Pancreas (tissue), 10 donors: ENCODE measurements around the gene CYP2S1. TPM values are rescaled to one million over a fixed set of nuclear protein-coding genes. Genes with fewer than 3 reads are reported as not detected.

Source experiments
- ATAC-seq, 4 donors: fragments of 200-7000 bp; cut with Tn5 transposase; one replicate each; pipeline versions ENCODE4 v1.8.0 to v1.9.1; 2020; ENCODE audit warnings: mild to moderate bottlenecking in 4 of 4, moderate library complexity in 4 of 4
- DNase-seq, 6 donors: peaks; one replicate each; pipeline ENCODE4 v3.0.0-alpha.2; 2020
- FAIRE-seq: peaks from 2 replicates; lab custom pipeline; 2012; peaks lifted over from hg19 to GRCh38; lab: Jason Lieb, UNC
- H3K27ac ChIP-seq, 4 donors: fragments of 200-600 bp; sonication (generic); 1 replicate in 3 of 4; 2 replicates in 1 of 4; pipeline versions ENCODE4 v1.5.0 to v1.8.0; 2020
- H3K27me3 ChIP-seq, 4 donors: fragments of 200-600 bp; one replicate each; pipeline ENCODE4 v1.8.0; 2021
- H3K36me3 ChIP-seq, 3 donors: fragments of 200-600 bp; sonication (generic) in 1 of 3; one replicate each; pipeline versions ENCODE4 v1.5.0 to v1.8.0; 2020 to 2021
- H3K4me1 ChIP-seq, 3 donors: fragments of 200-600 bp; one replicate each; pipeline ENCODE4 v1.8.0; 2021
- H3K4me3 ChIP-seq, 4 donors: fragments of 200-600 bp; sonication (generic) in 2 of 4; one replicate each; pipeline versions ENCODE4 v1.5.0 to v1.8.0; 2020 to 2021
- H3K9me3 ChIP-seq, 4 donors: fragments of 200-600 bp; one replicate each; pipeline ENCODE4 v1.8.0; 2021
- WGBS, 2 donors: extraction: QIAGEN DNeasy Blood & Tissue Kit; methylation state at CpG; one replicate each; pipeline ENCODE4 v1.1.7; 2013; 5-methylcytosine and 5-hydroxymethylcytosine counted together
- intact Hi-C, 3 donors: fragments of 100-400 bp; cut with DNase I; formaldehyde crosslinking; loops; one replicate each; pipeline versions ENCODE4 v1.11.1 to v1.14.2; 2022
- polyA plus RNA-seq, 2 donors: library from polyadenylated mRNA; stranded (reverse); fragments of 200-250 nt; gene quantifications; one replicate each; pipeline ENCODE4 v1.2.3, GENCODE V29; 2013
- total RNA-seq, 6 donors: library from RNA; stranded (reverse); fragmentation: NEBNext Ultra II Directional in 4 of 6; extraction: Animal tissue kit (Norgen Biotek cat#: 25700) in 4 of 6; gene quantifications; one replicate each; pipeline versions ENCODE4 v1.2.1 to v1.2.4, GENCODE V29; 2021 to 2023
- TF ChIP-seq, protein P1 (sequence below), 4 donors: fragments of 200-600 bp; sonication (generic) in 3 of 4; IDR thresholded peaks; one replicate each; pipeline versions ENCODE4 v1.5.0 to v1.8.0; 2021; ENCODE audit warnings: antibody characterized with exemption in 4 of 4
- donor health status: healthy with polysubstance abuse.
- donor health status: DM: no; HTN: no; CAD: no; lungs with moderate emphysema.
- donor health status: DM: no; HTN: no; CAD: no.
- donor health status: control.
- donor health status: control.
- donor health status: Bipolar disorder and iron deficiency.
- donor health status: DM: yes; HTN: yes; CAD: no.
- donor health status: DM: no; HTN: no; CAD: no.
- donor health status: DM: no; HTN: no; CAD: no.
- donor health status: DM: yes; HTN: yes; CAD: no.

CYP2S1 gene
- total and polyA plus RNA-seq, 8 donors = 0.09 to 2.6 (median 0.43) TPM

DNA sequence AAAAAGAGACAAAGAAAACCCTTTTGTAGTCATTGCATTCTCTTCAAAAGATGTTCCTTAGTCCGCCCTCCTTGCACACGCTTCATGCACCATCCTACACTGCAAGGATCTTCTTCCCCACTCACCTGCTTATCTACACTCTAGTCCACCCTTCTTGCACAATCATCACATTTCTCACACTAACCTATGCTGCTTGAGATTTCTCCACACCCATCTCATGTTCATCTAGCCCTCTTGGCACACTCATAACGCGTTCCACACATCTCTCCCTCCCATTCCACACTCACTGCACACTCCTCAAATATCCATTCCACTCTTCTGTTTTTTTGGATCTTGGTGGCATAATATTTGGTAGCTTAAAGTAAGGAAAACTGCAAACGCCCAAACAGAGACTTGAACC, 48.8 kb downstream of the CYP2S1 start:
- ATAC-seq (no peak), DNase-seq (no peak), FAIRE-seq (no peak)
- Histone ChIP-seq H3K36me3 (no peaks in the 10 kb centered on the region), H3K27ac (no peak overlapping the region), H3K4me3 (no peak overlapping the region), H3K4me1 (no peaks in the 10 kb centered on the region), H3K27me3 (no peaks in the 10 kb centered on the region), H3K9me3 (no peaks in the 10 kb centered on the region)
- intact Hi-C loops = no loop called here
- 60 to 73% methylated on average over 5 of the region's 5 CpGs for WGBS, 2 donors
- TF ChIP-seq, protein P1, sequence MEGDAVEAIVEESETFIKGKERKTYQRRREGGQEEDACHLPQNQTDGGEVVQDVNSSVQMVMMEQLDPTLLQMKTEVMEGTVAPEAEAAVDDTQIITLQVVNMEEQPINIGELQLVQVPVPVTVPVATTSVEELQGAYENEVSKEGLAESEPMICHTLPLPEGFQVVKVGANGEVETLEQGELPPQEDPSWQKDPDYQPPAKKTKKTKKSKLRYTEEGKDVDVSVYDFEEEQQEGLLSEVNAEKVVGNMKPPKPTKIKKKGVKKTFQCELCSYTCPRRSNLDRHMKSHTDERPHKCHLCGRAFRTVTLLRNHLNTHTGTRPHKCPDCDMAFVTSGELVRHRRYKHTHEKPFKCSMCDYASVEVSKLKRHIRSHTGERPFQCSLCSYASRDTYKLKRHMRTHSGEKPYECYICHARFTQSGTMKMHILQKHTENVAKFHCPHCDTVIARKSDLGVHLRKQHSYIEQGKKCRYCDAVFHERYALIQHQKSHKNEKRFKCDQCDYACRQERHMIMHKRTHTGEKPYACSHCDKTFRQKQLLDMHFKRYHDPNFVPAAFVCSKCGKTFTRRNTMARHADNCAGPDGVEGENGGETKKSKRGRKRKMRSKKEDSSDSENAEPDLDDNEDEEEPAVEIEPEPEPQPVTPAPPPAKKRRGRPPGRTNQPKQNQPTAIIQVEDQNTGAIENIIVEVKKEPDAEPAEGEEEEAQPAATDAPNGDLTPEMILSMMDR (IDR thresholded peaks at IDR 0.05) = no peak

DNA sequence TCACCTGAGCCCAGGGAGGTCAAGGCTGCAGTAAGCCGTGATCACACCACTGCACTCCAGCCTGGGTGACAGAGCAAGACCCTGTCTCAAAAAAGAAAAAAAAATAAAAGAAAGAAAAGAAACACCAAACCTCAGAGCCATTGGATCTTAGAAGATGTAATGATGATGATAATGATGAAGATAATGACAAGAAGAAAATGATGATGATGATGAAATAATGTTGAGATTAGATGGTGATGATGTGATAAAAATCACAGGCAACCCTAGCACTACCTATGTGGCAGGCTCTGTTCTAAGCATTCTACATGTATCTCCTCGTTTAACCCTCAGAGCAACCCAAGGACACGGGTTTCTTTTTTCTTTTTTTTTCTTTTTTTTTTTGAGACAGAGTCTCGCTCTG, 51.1 kb downstream of the CYP2S1 start:
- FAIRE-seq = no peak
- H3K9me3 ChIP-seq = no peaks in the 10 kb centered on the region
- 55 to 72% methylated on average over 4 of the region's 4 CpGs for WGBS, 2 donors
- H3K27me3 ChIP-seq = no peaks in the 10 kb centered on the region
- TF ChIP-seq, protein P1 (IDR thresholded peaks at IDR 0.05) = no peak
- no peaks in the 10 kb centered on the region for H3K36me3 ChIP-seq
- H3K4me3 ChIP-seq = no peak overlapping the region
- no peak overlapping the region for H3K27ac ChIP-seq
- DNase-seq = no peak
- H3K4me1 ChIP-seq = no peaks in the 10 kb centered on the region
- ATAC-seq = no peak
- intact Hi-C loops = no loop called here

DNA sequence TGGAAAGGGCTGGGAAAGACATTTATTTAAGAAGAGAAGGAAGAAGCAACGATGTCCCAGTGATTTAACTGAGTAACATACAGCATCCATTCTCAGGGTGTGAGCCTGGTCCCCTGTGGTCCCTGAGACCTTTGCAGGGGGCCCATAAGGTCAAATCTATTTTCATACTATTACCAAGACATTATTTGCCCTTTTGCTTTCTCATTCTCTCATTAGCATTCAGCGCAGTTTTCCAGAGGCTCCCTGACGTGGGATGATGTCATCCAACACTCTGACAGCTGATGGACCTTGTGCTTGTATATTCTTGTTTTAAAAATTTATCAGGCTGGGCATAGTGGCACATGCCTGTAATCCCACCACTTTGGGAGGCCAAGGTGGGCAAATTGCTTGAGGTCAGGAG, 52.8 kb downstream of the CYP2S1 start:
- no peak for DNase-seq
- WGBS, 2 donors = 80 to 83% methylated on average over 3 of the region's 3 CpGs
- Histone ChIP-seq H3K4me3 (no peak overlapping the region), H3K36me3 (no peaks in the 10 kb centered on the region), H3K4me1 (no peaks in the 10 kb centered on the region), H3K27ac (no peak overlapping the region), H3K27me3 (no peaks in the 10 kb centered on the region), H3K9me3 (no peaks in the 10 kb centered on the region)
- no peak for FAIRE-seq
- ATAC-seq = no peak
- intact Hi-C loops = no loop called here
- TF ChIP-seq, protein P1 (IDR thresholded peaks at IDR 0.05) = no peak

DNA sequence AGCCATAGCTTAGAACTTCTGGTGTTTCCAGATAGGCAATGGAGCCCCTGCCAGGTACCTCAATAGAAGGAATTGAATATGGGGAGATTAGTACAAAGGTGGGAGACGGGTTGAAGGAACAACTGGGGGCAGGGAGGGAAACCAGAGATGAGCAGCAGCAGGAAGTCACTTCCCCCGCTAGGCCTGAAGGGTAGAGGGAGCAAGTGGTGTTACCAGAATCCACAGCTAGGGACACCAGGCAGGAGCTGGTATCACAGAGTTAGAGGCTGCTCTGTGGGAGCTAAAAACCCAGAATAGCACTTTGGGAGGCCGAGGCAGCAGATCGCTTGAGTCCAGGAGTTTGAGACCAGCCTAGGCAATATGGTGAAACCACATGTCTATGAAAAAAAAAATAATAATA, 55.9 kb downstream of the CYP2S1 start:
- ATAC-seq (no peak), DNase-seq (no peak), FAIRE-seq (no peak)
- Histone ChIP-seq H3K36me3 (no peaks in the 10 kb centered on the region), H3K4me1 (no peaks in the 10 kb centered on the region), H3K27ac (no peak overlapping the region), H3K9me3 (no peaks in the 10 kb centered on the region), H3K4me3 (no peak overlapping the region), H3K27me3 (no peaks in the 10 kb centered on the region)
- WGBS, 2 donors = 89 to 90% methylated on average over 4 of the region's 4 CpGs
- intact Hi-C loops = no loop called here
- TF ChIP-seq, protein P1 (IDR thresholded peaks at IDR 0.05) = no peak

DNA sequence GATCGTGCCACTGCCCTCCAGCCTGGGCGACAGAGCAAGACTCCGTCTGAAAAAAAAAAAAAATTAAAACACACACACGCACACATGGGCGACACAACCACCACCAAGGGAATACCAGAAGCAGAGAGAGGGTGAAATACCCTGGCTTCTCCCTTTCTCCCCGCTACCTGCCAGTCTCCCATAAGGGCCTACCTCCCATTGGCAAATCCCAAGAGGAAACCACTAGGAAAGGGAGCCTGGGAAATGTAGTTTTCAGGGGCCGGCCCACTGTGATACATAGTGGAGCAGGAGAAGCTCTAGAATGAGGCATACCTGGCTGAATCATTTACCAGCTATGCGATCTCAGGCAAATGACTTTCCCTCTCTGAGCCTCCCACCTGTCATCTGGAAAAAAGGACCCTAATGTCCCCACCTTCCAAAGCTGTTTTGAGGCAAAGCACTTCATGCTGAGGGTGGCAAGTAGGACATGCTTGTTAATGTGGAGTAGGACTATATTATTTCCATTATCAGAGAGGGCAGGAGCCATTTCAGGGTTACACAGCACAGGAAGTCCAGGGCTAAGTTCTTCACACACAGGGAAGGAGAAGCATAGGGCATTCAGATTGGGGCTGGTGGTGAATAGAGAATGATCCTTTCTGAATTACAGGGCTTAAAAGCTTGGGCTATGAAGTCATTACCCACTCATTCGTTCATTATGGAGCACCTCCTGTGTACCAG, 56.8 kb downstream of the CYP2S1 start:
- TF ChIP-seq, protein P1 (IDR thresholded peaks at IDR 0.05) = no peak
- DNase-seq (no peak), ATAC-seq (no peak), FAIRE-seq (no peak)
- H3K27ac ChIP-seq = no peak overlapping the region
- intact Hi-C loops = no loop called here
- H3K4me1 ChIP-seq = no peaks in the 10 kb centered on the region
- no peaks in the 10 kb centered on the region for H3K36me3 ChIP-seq
- no peak overlapping the region for H3K4me3 ChIP-seq
- H3K27me3 ChIP-seq = no peaks in the 10 kb centered on the region
- 77 to 81% methylated on average over 9 of the region's 9 CpGs for WGBS, 2 donors
- H3K9me3 ChIP-seq = no peaks in the 10 kb centered on the region
